GM10248 (cell line): ENCODE measurements around the gene MSH3.

Experiments
- CTCF ChIA-PET: fragments of 300-600 bp; sonication (Branson Sonifier 250); formaldehyde crosslinking; extraction: SDS; loops from one replicate; lab custom pipeline; 2021; ENCODE audit warnings: antibody characterized with exemption; lab: Yijun Ruan, JAX
- POLR2A ChIA-PET: fragments of 350-650 bp; sonication (Branson Sonifier 250); formaldehyde crosslinking; extraction: SDS; loops from one replicate; lab custom pipeline; 2020; ENCODE audit warnings: antibody characterized with exemption; lab: Yijun Ruan, JAX
- DNase-seq: peaks from one replicate; pipeline ENCODE4 v3.0.0; 2012; ENCODE audit errors: extremely low spot score
- CTCF ChIP-seq: IDR thresholded peaks from 2 replicates; pipeline ENCODE4 v1.5.1; 2012; ENCODE audit warnings: mild to moderate bottlenecking, low read depth; ENCODE audit errors: extremely low read depth, missing control alignments, control extremely low read depth

Gene MSH3

GRCh38 chr5:80755626-80756025 is 101.2 kb downstream of the MSH3 start:
- no peak for TF ChIP-seq CTCF
- DNase-seq: peak; percentile 33
- POLR2A ChIA-PET: no interaction called here
- CTCF ChIA-PET: interaction anchor here (1.2 to 1.4 kb wide), 3 partner anchors 10 to 481 kb away, joined by 3 to 4 read pairs (median 3); no protein-coding TSS in a partner anchor

GRCh38 chr5:80756292-80756691 is 101.8 kb downstream of the MSH3 start:
- DNase-seq: no peak
- no peak for TF ChIP-seq CTCF
- POLR2A ChIA-PET: no interaction called here
- CTCF ChIA-PET: interaction anchor here (1.3 to 1.5 kb wide), 3 partner anchors 9 to 480 kb away, joined by 3 to 4 read pairs (median 3); no protein-coding TSS in a partner anchor

- CTCF ChIA-PET: interaction anchor here (1.4 to 1.5 kb wide), 2 partner anchors 16 to 479 kb away, joined by 3 read pairs; no protein-coding TSS in a partner anchor
- TF ChIP-seq CTCF: no peak
- POLR2A ChIA-PET: no interaction called here
- no peak for DNase-seq
These were observed 102.8 kb downstream of the MSH3 start for GRCh38 chr5:80757290-80757689.

GRCh38 chr5:80759866-80760577 is 105.6 kb downstream of the MSH3 start:
- ChIA-PET CTCF (interaction anchor here (1.3 kb wide), 1 partner anchor 540 kb away, joined by 3 read pairs; no protein-coding TSS in a partner anchor), POLR2A (no interaction called here)
- no peak for TF ChIP-seq CTCF
- no peak for DNase-seq

- CTCF ChIA-PET: interaction anchor here (1.4 kb wide), 1 partner anchor 10 kb away, joined by 3 read pairs; no protein-coding TSS in a partner anchor
- no peak for DNase-seq
- no peak for TF ChIP-seq CTCF
- POLR2A ChIA-PET: no interaction called here
These were observed 106.2 kb downstream of the MSH3 start for GRCh38 chr5:80760680-80761079.

GRCh38 chr5:80761176-80761575 is 106.7 kb downstream of the MSH3 start:
- TF ChIP-seq CTCF: no peak
- POLR2A ChIA-PET: no interaction called here
- CTCF ChIA-PET: interaction anchor here (0.8 to 1.4 kb wide), 2 partner anchors 10 to 38 kb away, joined by 3 read pairs; no protein-coding TSS in a partner anchor
- no peak for DNase-seq
